Thyroid gland (tissue), 4 donors: Measurements from ENCODE around the gene PORCN.

Experiments used
- POLR2A ChIP-seq, 2 donors: fragments of 450-650 bp; IDR thresholded peaks; one replicate each; pipeline ENCODE4 v1.6.1; 2017; ENCODE audit warnings: antibody characterized with exemption in 2 of 2, mild to moderate bottlenecking in 2 of 2, moderate library complexity in 1 of 2
- TF ChIP-seq, protein P1 (sequence below), 6 experiments: fragments of 200-600 bp in 3 of 6; fragments of 450-650 bp in 3 of 6; sonication (generic) in 3 of 6; IDR thresholded peaks; one replicate each; pipeline ENCODE4 v1.5.1; 2016 to 2019; ENCODE audit warnings: antibody characterized with exemption in 6 of 6, mild to moderate bottlenecking in 2 of 6, inconsistent platforms in 1 of 6, moderate library complexity in 1 of 6

DNA sequence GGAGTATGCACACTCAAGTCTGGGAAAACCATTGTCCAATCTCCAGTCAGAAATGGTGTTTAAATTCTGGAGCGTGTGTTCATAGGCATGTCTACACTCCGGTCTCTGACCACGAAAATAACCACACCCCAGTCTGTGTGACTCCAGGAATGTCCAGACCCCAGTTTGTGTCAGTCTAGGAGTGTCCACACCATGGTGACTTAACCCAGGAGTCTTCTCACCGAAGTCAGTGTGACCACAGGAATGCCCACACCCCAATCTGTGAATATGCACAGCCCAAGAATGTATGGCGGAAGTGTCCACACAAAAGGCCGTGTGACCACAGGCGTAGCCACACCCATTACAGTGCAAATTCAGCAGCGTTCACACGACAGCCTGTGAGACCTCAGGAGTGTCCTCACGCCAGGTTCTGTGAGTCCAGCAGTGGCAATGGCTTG is 21.4 kb upstream of the PORCN start:
- TF ChIP-seq, protein P1, sequence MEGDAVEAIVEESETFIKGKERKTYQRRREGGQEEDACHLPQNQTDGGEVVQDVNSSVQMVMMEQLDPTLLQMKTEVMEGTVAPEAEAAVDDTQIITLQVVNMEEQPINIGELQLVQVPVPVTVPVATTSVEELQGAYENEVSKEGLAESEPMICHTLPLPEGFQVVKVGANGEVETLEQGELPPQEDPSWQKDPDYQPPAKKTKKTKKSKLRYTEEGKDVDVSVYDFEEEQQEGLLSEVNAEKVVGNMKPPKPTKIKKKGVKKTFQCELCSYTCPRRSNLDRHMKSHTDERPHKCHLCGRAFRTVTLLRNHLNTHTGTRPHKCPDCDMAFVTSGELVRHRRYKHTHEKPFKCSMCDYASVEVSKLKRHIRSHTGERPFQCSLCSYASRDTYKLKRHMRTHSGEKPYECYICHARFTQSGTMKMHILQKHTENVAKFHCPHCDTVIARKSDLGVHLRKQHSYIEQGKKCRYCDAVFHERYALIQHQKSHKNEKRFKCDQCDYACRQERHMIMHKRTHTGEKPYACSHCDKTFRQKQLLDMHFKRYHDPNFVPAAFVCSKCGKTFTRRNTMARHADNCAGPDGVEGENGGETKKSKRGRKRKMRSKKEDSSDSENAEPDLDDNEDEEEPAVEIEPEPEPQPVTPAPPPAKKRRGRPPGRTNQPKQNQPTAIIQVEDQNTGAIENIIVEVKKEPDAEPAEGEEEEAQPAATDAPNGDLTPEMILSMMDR (IDR thresholded peaks at IDR 0.05): no peak
- no peak for TF ChIP-seq POLR2A (IDR thresholded peaks at IDR 0.05)
